Measurements from ENCODE around the gene PCDH18. TPM values are rescaled to one million over a fixed set of nuclear protein-coding genes. Genes with fewer than 3 reads are reported as not detected.

PCDH18 gene
- total RNA-seq, 1 donor from 2014 or later, result 6.4 TPM

DNA sequence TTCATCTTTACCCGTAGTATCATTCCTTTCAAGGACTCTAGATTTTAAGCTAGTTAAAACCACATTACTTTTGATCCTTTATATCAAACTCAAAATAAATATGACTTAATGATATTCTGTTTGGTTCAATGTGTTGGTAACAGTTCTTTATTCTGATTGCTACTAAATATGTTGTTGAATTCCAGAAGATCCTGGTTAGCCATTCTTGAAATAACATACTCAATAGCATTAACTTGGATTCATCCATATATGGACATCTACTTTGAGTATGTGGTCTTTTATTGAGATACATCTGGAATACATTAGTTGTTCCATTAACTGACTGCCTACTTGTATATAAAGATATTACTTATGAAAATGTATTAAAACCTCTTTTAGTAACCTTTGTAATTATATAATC is 27.5 kb upstream of the PCDH18 start:
- no peak overlapping the region for H3K27ac Mint-ChIP-seq
- H3K9me3 Mint-ChIP-seq (ENCODE audit: low read depth), result no peaks in the 10 kb centered on the region
- H3K4me3 Mint-ChIP-seq (ENCODE audit: low read depth), result no peak overlapping the region
- DNase-seq (ENCODE audit: low spot score, unreplicated experiment), result no peak
- H3K36me3 Mint-ChIP-seq (ENCODE audit: insufficient read depth), result no peaks in the 10 kb centered on the region
- H3K4me1 Mint-ChIP-seq (ENCODE audit: low read depth), result peaks cover 5% of the 10 kb centered on the region
- TF ChIP-seq, protein P1, sequence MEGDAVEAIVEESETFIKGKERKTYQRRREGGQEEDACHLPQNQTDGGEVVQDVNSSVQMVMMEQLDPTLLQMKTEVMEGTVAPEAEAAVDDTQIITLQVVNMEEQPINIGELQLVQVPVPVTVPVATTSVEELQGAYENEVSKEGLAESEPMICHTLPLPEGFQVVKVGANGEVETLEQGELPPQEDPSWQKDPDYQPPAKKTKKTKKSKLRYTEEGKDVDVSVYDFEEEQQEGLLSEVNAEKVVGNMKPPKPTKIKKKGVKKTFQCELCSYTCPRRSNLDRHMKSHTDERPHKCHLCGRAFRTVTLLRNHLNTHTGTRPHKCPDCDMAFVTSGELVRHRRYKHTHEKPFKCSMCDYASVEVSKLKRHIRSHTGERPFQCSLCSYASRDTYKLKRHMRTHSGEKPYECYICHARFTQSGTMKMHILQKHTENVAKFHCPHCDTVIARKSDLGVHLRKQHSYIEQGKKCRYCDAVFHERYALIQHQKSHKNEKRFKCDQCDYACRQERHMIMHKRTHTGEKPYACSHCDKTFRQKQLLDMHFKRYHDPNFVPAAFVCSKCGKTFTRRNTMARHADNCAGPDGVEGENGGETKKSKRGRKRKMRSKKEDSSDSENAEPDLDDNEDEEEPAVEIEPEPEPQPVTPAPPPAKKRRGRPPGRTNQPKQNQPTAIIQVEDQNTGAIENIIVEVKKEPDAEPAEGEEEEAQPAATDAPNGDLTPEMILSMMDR (IDR thresholded peaks at IDR 0.05; ENCODE audit: unreplicated experiment), result no peak
- H3K27me3 Mint-ChIP-seq, result no peaks in the 10 kb centered on the region

DNA sequence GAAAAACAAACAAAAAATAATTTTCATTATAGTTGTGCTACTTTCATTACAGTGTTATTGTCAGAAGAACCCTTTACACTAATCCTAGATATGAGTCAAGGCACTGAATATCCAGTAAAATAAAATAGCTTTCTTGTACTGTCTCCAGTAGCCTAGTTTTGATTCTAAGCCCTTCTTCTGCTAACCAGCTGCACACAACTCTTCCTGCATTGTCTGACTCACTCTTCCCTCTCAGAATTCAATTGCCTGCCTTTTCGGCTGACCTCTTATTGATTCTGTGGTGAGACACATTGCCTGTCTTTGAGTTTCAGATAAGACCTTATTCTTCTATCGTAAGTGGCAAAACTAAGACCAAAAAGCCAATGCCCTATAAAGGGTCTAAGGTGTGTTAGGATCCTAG is 26.7 kb upstream of the PCDH18 start:
- no peak overlapping the region for H3K4me3 Mint-ChIP-seq (ENCODE audit: low read depth)
- H3K9me3 Mint-ChIP-seq (ENCODE audit: low read depth), result no peaks in the 10 kb centered on the region
- DNase-seq (ENCODE audit: low spot score, unreplicated experiment), result no peak
- peaks cover 5% of the 10 kb centered on the region for H3K4me1 Mint-ChIP-seq (ENCODE audit: low read depth)
- no peaks in the 10 kb centered on the region for H3K36me3 Mint-ChIP-seq (ENCODE audit: insufficient read depth)
- no peak overlapping the region for H3K27ac Mint-ChIP-seq
- TF ChIP-seq, protein P1 (IDR thresholded peaks at IDR 0.05; ENCODE audit: unreplicated experiment), result no peak
- H3K27me3 Mint-ChIP-seq, result no peaks in the 10 kb centered on the region

DNA sequence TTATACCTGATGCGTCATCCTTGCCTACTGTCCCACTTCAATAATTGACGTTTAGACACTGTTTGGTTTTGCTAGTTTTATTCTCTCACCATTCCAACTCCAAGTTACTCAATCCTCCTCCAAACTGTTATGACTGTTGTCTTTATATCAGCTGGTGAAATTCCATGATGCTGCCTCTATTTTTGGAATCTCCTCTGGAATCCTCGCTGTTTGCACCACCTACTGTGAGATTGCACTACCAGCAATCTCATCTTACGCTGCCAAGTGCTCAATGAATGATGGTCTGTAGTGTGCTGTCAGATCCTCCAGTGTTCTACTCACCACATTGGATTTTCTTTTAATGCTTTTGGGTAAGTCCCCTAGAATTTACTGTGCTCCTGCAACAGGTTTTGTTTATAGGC is 13.2 kb upstream of the PCDH18 start:
- no peak overlapping the region for H3K27ac Mint-ChIP-seq
- TF ChIP-seq, protein P1 (IDR thresholded peaks at IDR 0.05; ENCODE audit: unreplicated experiment), result no peak
- H3K4me3 Mint-ChIP-seq (ENCODE audit: low read depth), result no peak overlapping the region
- DNase-seq (ENCODE audit: low spot score, unreplicated experiment), result no peak
- no peaks in the 10 kb centered on the region for H3K36me3 Mint-ChIP-seq (ENCODE audit: insufficient read depth)
- H3K4me1 Mint-ChIP-seq (ENCODE audit: low read depth), result no peaks in the 10 kb centered on the region
- H3K9me3 Mint-ChIP-seq (ENCODE audit: low read depth), result no peaks in the 10 kb centered on the region
- no peaks in the 10 kb centered on the region for H3K27me3 Mint-ChIP-seq

DNA sequence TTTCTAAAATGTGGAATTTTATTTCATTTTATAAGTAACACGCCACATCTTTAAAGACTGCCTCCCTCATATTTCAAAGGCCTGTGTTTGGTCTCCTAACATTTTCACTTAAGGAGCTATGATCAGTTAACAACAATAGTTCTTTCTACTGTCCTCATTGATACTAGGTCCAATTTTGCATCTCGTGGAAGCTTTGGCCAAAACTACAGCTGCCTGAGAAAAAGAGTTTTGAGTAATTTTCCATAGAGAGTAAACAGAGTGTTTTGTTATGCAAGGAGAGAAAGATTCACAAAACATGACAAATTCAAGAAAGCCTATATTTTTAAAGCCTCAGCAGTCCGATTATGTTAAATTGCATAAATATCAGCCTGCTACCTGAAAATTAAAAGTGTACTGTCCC is 11.4 kb upstream of the PCDH18 start:
- H3K9me3 Mint-ChIP-seq (ENCODE audit: low read depth), result no peaks in the 10 kb centered on the region
- no peaks in the 10 kb centered on the region for H3K4me1 Mint-ChIP-seq (ENCODE audit: low read depth)
- H3K27me3 Mint-ChIP-seq, result no peaks in the 10 kb centered on the region
- no peak for DNase-seq (ENCODE audit: low spot score, unreplicated experiment)
- no peaks in the 10 kb centered on the region for H3K36me3 Mint-ChIP-seq (ENCODE audit: insufficient read depth)
- TF ChIP-seq, protein P1 (IDR thresholded peaks at IDR 0.05; ENCODE audit: unreplicated experiment), result no peak
- H3K4me3 Mint-ChIP-seq (ENCODE audit: low read depth), result no peak overlapping the region
- H3K27ac Mint-ChIP-seq, result no peak overlapping the region

DNA sequence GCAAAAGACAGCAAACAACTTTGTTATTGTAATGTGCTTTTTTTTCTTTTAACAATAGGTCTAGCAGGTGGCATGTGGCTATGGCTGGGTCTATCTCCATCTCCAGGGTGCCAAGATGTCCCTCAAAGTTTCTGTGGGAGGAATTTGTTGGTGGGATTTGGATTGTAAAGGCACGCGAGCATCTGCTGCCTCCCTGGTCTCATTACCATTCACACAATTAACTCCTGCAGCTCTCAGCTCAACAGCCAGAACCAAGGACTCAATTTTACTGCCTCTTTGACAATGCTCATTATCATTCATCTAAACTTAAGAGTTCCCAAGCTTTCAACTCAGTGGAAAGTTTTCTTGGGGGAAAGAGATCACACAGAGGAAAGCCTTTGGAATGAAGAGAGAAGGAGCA is 10.9 kb upstream of the PCDH18 start:
- no peaks in the 10 kb centered on the region for H3K4me1 Mint-ChIP-seq (ENCODE audit: low read depth)
- TF ChIP-seq, protein P1 (IDR thresholded peaks at IDR 0.05; ENCODE audit: unreplicated experiment), result no peak
- no peaks in the 10 kb centered on the region for H3K36me3 Mint-ChIP-seq (ENCODE audit: insufficient read depth)
- no peak overlapping the region for H3K4me3 Mint-ChIP-seq (ENCODE audit: low read depth)
- H3K9me3 Mint-ChIP-seq (ENCODE audit: low read depth), result no peaks in the 10 kb centered on the region
- DNase-seq (ENCODE audit: low spot score, unreplicated experiment), result no peak
- H3K27me3 Mint-ChIP-seq, result no peaks in the 10 kb centered on the region
- no peak overlapping the region for H3K27ac Mint-ChIP-seq
